Measurements from ENCODE around the gene NT5C1A.

Gene NT5C1A

GRCh38 chr1:39650431-39650830 is 21.5 kb downstream of the NT5C1A start:
- no peak overlapping the region for H3K4me3 ChIP-seq (replicated peaks; ENCODE audit: low read depth, low read length)
- DNase-seq (ENCODE audit: extremely low read depth, low read depth) = no peak
- TF ChIP-seq CTCF (IDR thresholded peaks at IDR 0.05; ENCODE audit: low read depth, low read length, missing control alignments) = no peak

- DNase-seq (ENCODE audit: extremely low read depth, low read depth) = no peak
- no peak for TF ChIP-seq CTCF (IDR thresholded peaks at IDR 0.05; ENCODE audit: low read depth, low read length, missing control alignments)
- H3K4me3 ChIP-seq (replicated peaks; ENCODE audit: low read depth, low read length) = no peak overlapping the region
Measured at GRCh38 chr1:39649636-39650185, 22.2 kb downstream of the NT5C1A start.

GRCh38 chr1:39648496-39648895 is 23.4 kb downstream of the NT5C1A start:
- no peak overlapping the region for H3K4me3 ChIP-seq (replicated peaks; ENCODE audit: low read depth, low read length)
- DNase-seq (ENCODE audit: extremely low read depth, low read depth) = no peak
- no peak for TF ChIP-seq CTCF (IDR thresholded peaks at IDR 0.05; ENCODE audit: low read depth, low read length, missing control alignments)

- DNase-seq (ENCODE audit: extremely low read depth, low read depth) = no peak
- no peak for TF ChIP-seq CTCF (IDR thresholded peaks at IDR 0.05; ENCODE audit: low read depth, low read length, missing control alignments)
- H3K4me3 ChIP-seq (replicated peaks; ENCODE audit: low read depth, low read length) = no peak overlapping the region
Measured at GRCh38 chr1:39647247-39647646, 24.7 kb downstream of the NT5C1A start.

- DNase-seq (ENCODE audit: extremely low read depth, low read depth) = peak; percentile 87
- no peak for TF ChIP-seq CTCF (IDR thresholded peaks at IDR 0.05; ENCODE audit: low read depth, low read length, missing control alignments)
- H3K4me3 ChIP-seq (replicated peaks; ENCODE audit: low read depth, low read length) = no peak overlapping the region
Measured at GRCh38 chr1:39646232-39647081, 25.4 kb downstream of the NT5C1A start.

- no peak overlapping the region for H3K4me3 ChIP-seq (replicated peaks; ENCODE audit: low read depth, low read length)
- DNase-seq (ENCODE audit: extremely low read depth, low read depth) = no peak
- no peak for TF ChIP-seq CTCF (IDR thresholded peaks at IDR 0.05; ENCODE audit: low read depth, low read length, missing control alignments)
Measured at GRCh38 chr1:39645411-39646043, 26.4 kb downstream of the NT5C1A start.

Measured in HFF-Myc (cell line).